ENCODE data around the gene MOCS3. TPM values are rescaled to one million over a fixed set of nuclear protein-coding genes. Genes with fewer than 3 reads are reported as not detected.

The MOCS3 gene
- total RNA-seq, 4 donors from 2014 or later: 6.7 to 7.8 (median 7.6) TPM

DNA sequence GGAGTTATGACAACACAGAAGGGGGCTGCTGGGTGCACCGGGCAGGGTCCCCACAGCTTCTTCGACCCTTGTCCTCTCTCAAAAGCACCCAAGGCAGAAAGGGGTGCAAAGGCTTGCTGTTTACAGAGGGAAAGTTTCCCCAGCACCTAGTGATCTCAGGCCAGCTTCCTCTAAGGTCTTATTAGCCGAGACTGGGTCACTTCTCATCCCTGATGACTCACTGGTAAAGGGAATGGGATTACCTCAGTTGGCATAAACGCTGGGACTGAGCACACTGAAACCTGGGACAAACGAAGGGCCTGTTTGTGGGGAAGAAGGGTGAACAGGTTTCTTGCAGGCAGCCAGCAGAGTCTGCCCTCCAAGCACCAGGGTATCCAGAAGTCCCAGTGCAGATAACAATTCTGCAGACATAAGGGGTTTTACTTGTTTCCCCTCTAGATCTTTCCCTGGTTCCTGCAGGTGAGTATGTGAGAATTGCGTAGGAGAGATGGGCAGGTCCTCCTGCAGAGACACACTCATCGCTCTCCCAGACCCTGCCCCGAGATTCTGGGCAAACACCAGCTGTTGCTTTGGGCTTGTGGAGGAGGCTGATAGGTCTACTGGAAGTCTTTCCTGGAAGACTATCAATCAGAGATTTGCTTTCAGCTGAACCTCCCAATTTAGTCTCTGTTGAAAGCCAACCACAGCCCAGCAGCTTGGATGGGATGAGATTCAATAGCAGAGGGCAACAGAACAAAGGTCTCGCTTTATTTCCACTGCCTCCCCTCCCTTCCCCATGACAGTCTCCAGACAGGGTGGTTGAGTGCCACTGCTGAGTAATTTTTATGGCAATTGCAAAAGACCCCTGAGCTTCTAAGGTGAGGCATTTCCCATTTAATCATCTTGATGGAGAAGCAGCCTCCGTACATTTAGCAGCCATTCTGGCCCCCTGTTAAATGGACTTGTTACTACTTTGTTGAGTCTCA is 38.6 kb downstream of the MOCS3 start:
- Histone ChIP-seq H3K4me1 (peaks cover 0 to 6% of the 10 kb centered on the region in 2 donors), H3K36me3 (no peaks in the 10 kb centered on the region), H3K27me3 (no peaks in the 10 kb centered on the region), H3K9me3 (no peaks in the 10 kb centered on the region), H3K4me3 (replicated peaks in 1 of 3) (no peak overlapping the region), H3K27ac (no peak overlapping the region)
- intact Hi-C loops (cut with DNase I): no loop called here
- TF ChIP-seq, protein P1, sequence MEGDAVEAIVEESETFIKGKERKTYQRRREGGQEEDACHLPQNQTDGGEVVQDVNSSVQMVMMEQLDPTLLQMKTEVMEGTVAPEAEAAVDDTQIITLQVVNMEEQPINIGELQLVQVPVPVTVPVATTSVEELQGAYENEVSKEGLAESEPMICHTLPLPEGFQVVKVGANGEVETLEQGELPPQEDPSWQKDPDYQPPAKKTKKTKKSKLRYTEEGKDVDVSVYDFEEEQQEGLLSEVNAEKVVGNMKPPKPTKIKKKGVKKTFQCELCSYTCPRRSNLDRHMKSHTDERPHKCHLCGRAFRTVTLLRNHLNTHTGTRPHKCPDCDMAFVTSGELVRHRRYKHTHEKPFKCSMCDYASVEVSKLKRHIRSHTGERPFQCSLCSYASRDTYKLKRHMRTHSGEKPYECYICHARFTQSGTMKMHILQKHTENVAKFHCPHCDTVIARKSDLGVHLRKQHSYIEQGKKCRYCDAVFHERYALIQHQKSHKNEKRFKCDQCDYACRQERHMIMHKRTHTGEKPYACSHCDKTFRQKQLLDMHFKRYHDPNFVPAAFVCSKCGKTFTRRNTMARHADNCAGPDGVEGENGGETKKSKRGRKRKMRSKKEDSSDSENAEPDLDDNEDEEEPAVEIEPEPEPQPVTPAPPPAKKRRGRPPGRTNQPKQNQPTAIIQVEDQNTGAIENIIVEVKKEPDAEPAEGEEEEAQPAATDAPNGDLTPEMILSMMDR (IDR thresholded peaks at IDR 0.05): no peak
- TF ChIP-seq POLR2A (IDR thresholded peaks at IDR 0.05): no peak
- WGBS, 2 donors: 56 to 59% methylated on average over 9 to 10 of the region's 10 CpGs
- no peak for DNase-seq

DNA sequence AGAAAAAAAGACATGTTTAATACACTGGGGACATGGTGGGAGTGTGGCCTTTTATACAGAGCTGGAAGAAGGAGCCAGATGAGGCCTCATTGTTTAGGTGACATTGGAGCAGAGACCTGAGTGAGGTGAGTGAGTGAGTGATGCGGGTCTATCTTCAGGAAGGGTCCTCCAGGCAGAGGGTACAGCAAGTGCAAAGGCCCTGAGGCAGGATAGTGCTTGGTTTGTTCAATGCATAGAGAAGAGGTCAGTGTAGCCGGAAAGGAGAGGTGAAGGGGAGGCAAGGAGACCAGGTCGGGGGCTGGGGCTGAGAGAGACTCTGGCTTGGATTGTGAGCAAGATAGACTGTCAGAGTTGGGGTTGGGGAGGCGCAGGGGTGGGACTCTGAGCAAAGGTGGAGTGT is 40.7 kb downstream of the MOCS3 start:
- 87 to 89% methylated on average over 4 of the region's 4 CpGs for WGBS, 2 donors
- TF ChIP-seq, protein P1 (IDR thresholded peaks at IDR 0.05): no peak
- TF ChIP-seq POLR2A (IDR thresholded peaks at IDR 0.05): no peak
- Histone ChIP-seq H3K4me3 (replicated peaks in 1 of 3) (no peak overlapping the region), H3K27ac (no peak overlapping the region), H3K9me3 (no peaks in the 10 kb centered on the region), H3K36me3 (no peaks in the 10 kb centered on the region), H3K27me3 (no peaks in the 10 kb centered on the region), H3K4me1 (no peaks in the 10 kb centered on the region)
- DNase-seq: no peak
- intact Hi-C loops (cut with DNase I): no loop called here

GRCh38 chr20:51001430-51002265 is 43.0 kb downstream of the MOCS3 start:
- Histone ChIP-seq H3K9me3 (no peaks in the 10 kb centered on the region), H3K4me1 (no peaks in the 10 kb centered on the region), H3K27me3 (no peaks in the 10 kb centered on the region), H3K27ac (no peak overlapping the region), H3K4me3 (replicated peaks in 1 of 3) (no peak overlapping the region), H3K36me3 (no peaks in the 10 kb centered on the region)
- TF ChIP-seq POLR2A (IDR thresholded peaks at IDR 0.05): no peak
- TF ChIP-seq, protein P1 (IDR thresholded peaks at IDR 0.05): no peak
- no peak for DNase-seq
- intact Hi-C loops (cut with DNase I): no loop called here
- 76% methylated on average over 20 of the region's 20 CpGs for WGBS, 2 donors

DNA sequence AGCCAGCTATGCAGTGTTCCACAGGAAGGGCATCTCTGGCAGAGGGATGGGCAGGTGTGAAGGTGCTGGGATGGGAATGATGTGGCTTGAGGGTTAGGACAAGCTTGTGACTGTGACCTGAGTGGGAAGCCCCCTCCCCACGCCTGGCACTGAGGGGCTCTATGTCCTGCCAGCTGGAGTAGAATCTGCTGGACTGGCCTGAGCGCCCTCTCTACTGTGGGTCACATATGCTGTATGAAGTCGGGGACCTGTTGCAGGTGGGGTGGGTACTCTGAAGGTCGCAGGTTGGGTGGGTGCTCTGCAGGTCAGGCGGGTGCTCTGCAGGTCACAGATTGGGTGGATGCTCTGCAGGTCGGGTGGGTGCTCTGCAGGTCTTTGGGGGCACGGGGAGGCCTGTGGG is 44.0 kb downstream of the MOCS3 start:
- no peaks in the 10 kb centered on the region for H3K27me3 ChIP-seq
- no peak overlapping the region for H3K4me3 ChIP-seq (replicated peaks in 1 of 3)
- H3K36me3 ChIP-seq: no peaks in the 10 kb centered on the region
- TF ChIP-seq POLR2A (IDR thresholded peaks at IDR 0.05): no peak
- TF ChIP-seq, protein P1 (IDR thresholded peaks at IDR 0.05): no peak
- WGBS, 2 donors: 69 to 76% methylated on average over 5 to 7 of the region's 7 CpGs
- no peaks in the 10 kb centered on the region for H3K9me3 ChIP-seq
- intact Hi-C loops (cut with DNase I): no loop called here
- DNase-seq: no peak
- no peaks in the 10 kb centered on the region for H3K4me1 ChIP-seq
- no peak overlapping the region for H3K27ac ChIP-seq
